ENCODE data around the gene SCNN1G.

DNA sequence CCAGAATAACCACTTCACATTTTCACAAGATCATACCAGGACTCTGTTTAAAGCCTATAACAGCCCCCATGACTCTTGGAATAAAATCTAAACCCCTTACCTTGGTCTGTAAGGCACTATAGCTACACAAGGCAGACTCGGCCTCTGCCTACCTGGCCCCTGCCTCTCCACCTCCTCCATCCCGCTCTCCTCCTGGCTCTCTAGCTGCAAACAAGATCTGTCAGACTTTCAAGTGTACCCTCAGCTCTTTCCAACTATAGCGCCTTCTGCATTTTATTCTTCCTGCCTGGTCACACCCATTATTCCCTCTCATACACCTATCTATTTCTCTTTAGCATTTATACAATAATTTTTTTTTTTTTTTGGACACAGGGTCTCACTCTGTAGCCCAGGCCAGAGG is 41.5 kb upstream of the SCNN1G start:
- TF ChIP-seq POLR2A (IDR thresholded peaks at IDR 0.05; ENCODE audit: low read depth, low read length) (no peak), RFX5 (IDR thresholded peaks at IDR 0.05; ENCODE audit: low read depth, low read length) (no peak)
- TF ChIP-seq, protein P1, sequence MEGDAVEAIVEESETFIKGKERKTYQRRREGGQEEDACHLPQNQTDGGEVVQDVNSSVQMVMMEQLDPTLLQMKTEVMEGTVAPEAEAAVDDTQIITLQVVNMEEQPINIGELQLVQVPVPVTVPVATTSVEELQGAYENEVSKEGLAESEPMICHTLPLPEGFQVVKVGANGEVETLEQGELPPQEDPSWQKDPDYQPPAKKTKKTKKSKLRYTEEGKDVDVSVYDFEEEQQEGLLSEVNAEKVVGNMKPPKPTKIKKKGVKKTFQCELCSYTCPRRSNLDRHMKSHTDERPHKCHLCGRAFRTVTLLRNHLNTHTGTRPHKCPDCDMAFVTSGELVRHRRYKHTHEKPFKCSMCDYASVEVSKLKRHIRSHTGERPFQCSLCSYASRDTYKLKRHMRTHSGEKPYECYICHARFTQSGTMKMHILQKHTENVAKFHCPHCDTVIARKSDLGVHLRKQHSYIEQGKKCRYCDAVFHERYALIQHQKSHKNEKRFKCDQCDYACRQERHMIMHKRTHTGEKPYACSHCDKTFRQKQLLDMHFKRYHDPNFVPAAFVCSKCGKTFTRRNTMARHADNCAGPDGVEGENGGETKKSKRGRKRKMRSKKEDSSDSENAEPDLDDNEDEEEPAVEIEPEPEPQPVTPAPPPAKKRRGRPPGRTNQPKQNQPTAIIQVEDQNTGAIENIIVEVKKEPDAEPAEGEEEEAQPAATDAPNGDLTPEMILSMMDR (conservative IDR thresholded peaks at IDR 0.05; ENCODE audit: low read depth, low read length), result no peak

All from IMR-90 (cell line).